Measurements from ENCODE around the gene AP3B1.

The AP3B1 gene

GRCh38 chr5:78294248-78295034, at the start of gene AP3B1:
Gene AP3B1 (minus strand): TSS chr5:78294698. CDS start chr5:78294579, 119 bp downstream.
- FAIRE-seq = peak; percentile 62

DNA sequence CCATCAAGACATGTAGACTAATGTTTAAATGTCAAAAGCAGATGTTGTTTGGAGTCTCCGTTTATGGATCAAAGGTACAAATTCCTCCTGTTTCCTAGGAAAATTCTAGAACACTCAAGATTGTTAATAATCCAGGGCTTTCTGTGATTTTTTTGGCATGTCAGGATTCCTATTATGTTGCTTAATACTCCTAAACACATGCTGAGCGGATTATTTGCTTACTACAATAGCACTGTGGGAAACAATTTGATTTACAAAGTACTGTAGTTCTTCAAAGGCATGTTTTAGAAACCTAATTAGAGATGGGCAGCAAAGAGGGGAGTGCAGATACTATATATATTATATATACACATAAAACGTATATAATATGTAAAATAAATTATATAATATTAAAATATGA, 46.9 kb upstream of the AP3B1 start:
- no peak for FAIRE-seq

DNA sequence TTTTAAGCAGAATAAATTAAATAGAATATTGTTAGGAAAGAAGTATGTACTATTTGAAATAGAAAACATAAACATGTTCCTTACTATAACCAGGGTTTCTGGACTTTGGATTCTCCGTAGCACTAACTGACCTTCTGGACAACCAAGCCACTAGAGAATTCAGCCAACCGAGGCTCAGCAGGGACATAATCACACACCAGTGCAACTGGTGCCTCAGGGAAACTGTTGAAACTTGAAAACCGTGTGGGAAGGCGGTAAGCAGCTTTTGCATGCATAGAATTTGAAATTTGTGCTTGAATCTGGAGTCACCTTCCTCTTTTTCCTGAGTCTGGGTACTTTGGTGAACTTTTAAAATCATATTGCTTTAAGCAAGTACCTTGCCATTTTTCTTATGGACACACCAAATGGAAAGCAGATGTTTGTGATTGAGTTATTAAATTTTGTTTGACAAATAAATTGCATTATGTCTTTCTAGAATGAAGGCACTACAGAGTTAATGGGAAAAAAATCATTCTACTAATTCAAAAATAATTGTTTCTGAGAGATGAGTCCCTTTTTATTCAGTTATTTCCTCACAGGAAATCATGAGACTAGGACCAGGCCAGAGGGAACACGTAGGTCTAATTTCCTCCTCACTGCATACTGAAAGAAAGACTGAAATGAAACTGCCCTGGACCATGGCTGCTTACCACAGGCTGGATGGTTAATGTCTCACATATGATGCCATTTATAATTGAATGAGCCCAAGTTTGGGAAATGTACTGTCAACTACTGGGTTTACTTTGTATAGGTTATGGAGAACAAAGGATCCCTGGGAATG, 45.3 kb upstream of the AP3B1 start:
- no peak for FAIRE-seq

DNA sequence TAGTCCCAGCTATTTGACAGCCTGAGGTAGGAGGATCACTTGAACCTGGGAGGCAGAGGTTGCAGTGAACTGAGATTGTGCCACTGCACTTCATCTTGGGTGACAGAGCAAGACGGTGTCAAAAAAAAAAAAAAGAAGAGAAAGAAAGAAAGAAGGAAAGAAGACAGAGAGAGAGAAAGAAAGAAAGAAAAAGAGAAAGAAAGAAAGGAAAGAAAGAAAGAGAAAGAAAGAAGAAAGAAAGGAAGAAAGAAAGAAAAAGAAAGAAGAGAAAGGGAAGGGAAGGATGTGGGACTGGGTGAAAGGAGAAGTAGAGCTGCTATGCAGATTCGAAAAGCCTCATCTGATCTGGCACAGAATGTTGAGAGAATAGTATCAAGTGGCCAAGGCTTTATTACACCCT, 42.2 kb upstream of the AP3B1 start:
- FAIRE-seq = no peak

- no peak for FAIRE-seq
Observed at GRCh38 chr5:78335976-78336375, 41.5 kb upstream of the AP3B1 start.

GRCh38 chr5:78334811-78335210, 40.3 kb upstream of the AP3B1 start:
- FAIRE-seq = no peak

- no peak for FAIRE-seq
Observed at GRCh38 chr5:78331523-78332080, 37.1 kb upstream of the AP3B1 start.

DNA sequence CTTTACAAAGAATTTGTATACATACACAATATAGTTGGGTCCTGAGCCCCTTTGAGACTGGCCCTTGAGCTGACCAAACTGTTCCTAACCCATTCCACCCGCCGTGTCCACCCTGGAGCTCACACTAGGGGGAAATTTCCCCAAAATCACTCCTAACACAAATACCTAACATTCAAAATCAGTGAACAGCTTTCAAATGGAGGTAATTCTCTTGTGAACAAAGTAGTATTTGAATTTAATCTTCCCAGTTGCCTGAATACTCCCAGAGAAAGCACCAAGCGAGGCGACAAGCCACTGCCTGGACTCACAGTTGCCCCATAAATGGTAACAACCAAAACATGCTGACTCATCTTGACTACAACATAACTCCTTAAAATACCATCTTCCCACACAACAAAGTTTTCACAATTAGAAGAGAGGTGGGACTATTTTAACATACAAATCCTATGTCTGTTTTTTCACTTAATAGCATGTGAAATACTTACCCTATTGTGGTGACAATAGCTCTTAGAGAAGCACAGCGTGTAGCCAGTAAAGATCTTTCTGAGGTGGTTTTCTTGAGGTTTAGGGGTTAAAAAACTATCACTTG, 34.2 kb upstream of the AP3B1 start:
- no peak for FAIRE-seq

DNA sequence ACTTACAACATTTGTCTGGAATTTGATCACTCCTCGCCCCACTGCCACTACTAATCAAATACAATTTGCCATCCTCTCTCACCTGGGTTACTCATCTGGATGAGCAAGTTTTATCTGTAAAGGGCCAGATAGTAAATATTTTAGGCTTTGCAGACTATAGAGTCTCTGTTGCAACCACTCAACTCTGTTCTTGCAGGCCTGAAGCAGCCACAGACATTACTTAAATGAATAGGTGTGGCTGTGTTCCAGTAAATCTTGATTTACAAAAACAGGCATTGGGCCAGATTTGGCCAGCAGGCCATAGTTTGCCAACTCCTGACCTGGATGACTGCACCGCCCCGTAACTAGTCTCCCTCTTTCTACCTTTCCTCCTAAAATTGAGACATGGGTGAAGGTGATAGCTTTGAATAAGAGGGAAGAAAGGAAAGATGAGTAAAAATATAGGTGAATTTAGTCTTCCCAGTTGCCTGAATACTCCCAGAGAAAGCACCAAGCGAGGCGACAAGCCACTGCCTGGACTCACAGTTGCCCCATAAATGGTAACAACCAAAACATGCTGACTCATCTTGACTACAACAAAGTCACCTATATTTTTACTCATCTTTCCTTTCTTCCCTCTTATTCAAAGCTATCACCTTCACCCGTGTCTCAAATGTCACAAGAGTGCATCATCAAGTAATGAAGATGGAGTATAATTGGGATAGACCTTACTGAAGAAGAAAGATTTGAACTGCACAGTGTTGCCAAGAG, 33.4 kb upstream of the AP3B1 start:
- no peak for FAIRE-seq

DNA sequence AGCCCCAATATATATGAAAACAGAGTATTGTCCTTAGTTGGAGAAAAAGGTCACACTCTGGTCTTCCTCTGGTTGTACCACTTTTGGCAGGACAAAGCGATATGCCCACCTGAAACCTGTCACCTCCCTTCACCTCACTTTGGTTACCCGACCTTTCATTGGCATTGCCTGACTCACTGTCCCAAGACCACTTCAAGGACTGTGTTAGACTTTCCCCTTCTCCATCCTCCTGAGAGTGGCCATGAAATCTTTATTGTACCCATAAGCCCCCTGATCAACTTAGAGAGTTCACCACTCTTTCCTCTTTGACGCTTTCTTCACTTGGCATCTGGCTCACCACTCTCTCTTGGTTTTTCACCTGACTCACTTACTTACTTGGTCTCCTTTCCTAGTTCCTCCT, 32.4 kb upstream of the AP3B1 start:
- FAIRE-seq = no peak

GRCh38 chr5:78323241-78323640, 28.7 kb upstream of the AP3B1 start:
- no peak for FAIRE-seq

- peak; percentile 99 for FAIRE-seq
Observed at GRCh38 chr5:78320401-78320800, 25.9 kb upstream of the AP3B1 start.

- FAIRE-seq = no peak
Observed at GRCh38 chr5:78318337-78318736, 23.8 kb upstream of the AP3B1 start.

GRCh38 chr5:78317515-78317914, 23.0 kb upstream of the AP3B1 start:
- FAIRE-seq = no peak

DNA sequence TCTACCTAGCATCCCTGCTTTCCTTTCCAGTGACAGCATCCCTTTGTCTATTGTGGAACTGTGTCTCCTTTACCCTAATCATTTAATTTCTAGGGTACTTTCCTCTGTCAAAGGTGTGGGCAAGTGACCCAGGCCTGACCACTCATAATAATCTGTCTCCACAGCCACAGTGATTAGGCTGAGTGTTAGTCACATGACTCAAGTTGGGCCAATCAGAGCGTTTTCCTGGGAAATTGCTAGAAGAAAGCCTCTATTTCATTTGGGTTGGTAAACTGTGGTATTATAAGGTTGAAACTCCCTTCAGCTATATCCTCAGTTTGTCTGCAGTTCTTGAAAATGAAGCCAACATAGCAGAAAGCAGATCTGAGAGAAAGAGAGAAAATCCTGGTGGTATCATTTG, 14.2 kb upstream of the AP3B1 start:
- no peak for FAIRE-seq

- FAIRE-seq = no peak
Observed at GRCh38 chr5:78300464-78301045, 6.1 kb upstream of the AP3B1 start.

- FAIRE-seq = no peak
Observed at GRCh38 chr5:78295035-78295961, 800 bp upstream of the AP3B1 start.

GRCh38 chr5:78293851-78294247, 649 bp downstream of the AP3B1 start:
- FAIRE-seq = peak; percentile 13

- no peak for FAIRE-seq
Observed at GRCh38 chr5:78291687-78292086, 2.8 kb downstream of the AP3B1 start.

- no peak for FAIRE-seq
Observed at GRCh38 chr5:78289911-78290310, 4.6 kb downstream of the AP3B1 start.

- no peak for FAIRE-seq
Observed at GRCh38 chr5:78288246-78288645, 6.3 kb downstream of the AP3B1 start.

Measured in islet of Langerhans (tissue), 1 donor.